D721Med (cell line): Measurements from ENCODE around the gene RFWD3.

Experiments used
- DNase-seq: peaks from one replicate; pipeline ENCODE4 v3.0.0; 2011; ENCODE audit warnings: low spot score; ENCODE audit not compliant: insufficient read length
- FAIRE-seq: peaks from 2 replicates; lab custom pipeline; 2011; peaks lifted over from hg19 to GRCh38; lab: Jason Lieb, UNC
- CTCF ChIP-seq: IDR thresholded peaks from 2 replicates; pipeline ENCODE4 v1.5.1; 2012; ENCODE audit warnings: mild to moderate bottlenecking, control low read depth; ENCODE audit not compliant: insufficient read depth; ENCODE audit errors: missing control alignments

The RFWD3 gene

GRCh38 chr16:74580833-74581232 is 85.8 kb downstream of the RFWD3 start:
- no peak for DNase-seq
- FAIRE-seq = no peak
- no peak for TF ChIP-seq CTCF

GRCh38 chr16:74578838-74579237 is 87.8 kb downstream of the RFWD3 start:
- DNase-seq = no peak
- no peak for FAIRE-seq
- TF ChIP-seq CTCF = no peak

- DNase-seq (no peak), FAIRE-seq (no peak)
- TF ChIP-seq CTCF = no peak
Observed at GRCh38 chr16:74578433-74578832, 88.2 kb downstream of the RFWD3 start.

GRCh38 chr16:74577882-74578366 is 88.8 kb downstream of the RFWD3 start:
- TF ChIP-seq CTCF = no peak
- FAIRE-seq = no peak
- no peak for DNase-seq

- TF ChIP-seq CTCF = no peak
- FAIRE-seq (no peak), DNase-seq (no peak)
Observed at GRCh38 chr16:74575807-74576643, 90.7 kb downstream of the RFWD3 start.

GRCh38 chr16:74575175-74575806 is 91.4 kb downstream of the RFWD3 start:
- no peak for FAIRE-seq

More at GRCh38 chr16:74575175-74575806, 91.4 kb downstream of the RFWD3 start:
- no peak for TF ChIP-seq CTCF
- no peak for DNase-seq
